SK-N-SH (cell line): ENCODE data around the gene NEMF. TPM values are rescaled to one million over a fixed set of nuclear protein-coding genes. Genes with fewer than 3 reads are reported as not detected.

Experiments used
- CHD2 ChIP-seq: fragments of 150-350 bp; IDR thresholded peaks from 2 replicates; pipeline ENCODE4 v1.6.1; 2018; ENCODE audit warnings: low read length; ENCODE audit not compliant: partially characterized antibody
- CTCF ChIP-seq: fragments of 200-600 bp; sonication (generic); IDR thresholded peaks from 2 replicates; pipeline ENCODE4 v1.6.1; 2017; ENCODE audit warnings: antibody characterized with exemption, mild to moderate bottlenecking, moderate library complexity
- ELF1 ChIP-seq: IDR thresholded peaks from 2 replicates; pipeline ENCODE4 v1.4.0; 2012
- EP300 ChIP-seq, 2 experiments: IDR thresholded peaks; 2 replicates each; pipeline versions ENCODE4 v1.4.0 to v1.6.1; 2012; ENCODE audit warnings: borderline replicate concordance in 1 of 2, low read depth in 1 of 2, low read length in 1 of 2
- EZH2phosphoT487 ChIP-seq: fragments of 200-600 bp; sonication (generic); IDR thresholded peaks from 2 replicates; pipeline ENCODE4 v1.6.1; 2017; ENCODE audit warnings: low read depth, mixed run types, mild to moderate bottlenecking, antibody characterized with exemption, moderate library complexity, borderline replicate concordance
- FOXJ3 ChIP-seq: sonication (generic); formaldehyde crosslinking; IDR thresholded peaks from 2 replicates; pipeline ENCODE4 v1.5.1; 2020; ENCODE audit warnings: mild to moderate bottlenecking, missing genetic modification reagents
- FOXM1 ChIP-seq: IDR thresholded peaks from 2 replicates; pipeline ENCODE4 v1.4.0; 2012; ENCODE audit warnings: low read depth, mild to moderate bottlenecking
- GABPA ChIP-seq: IDR thresholded peaks from 2 replicates; pipeline ENCODE4 v1.4.0; 2012; ENCODE audit warnings: low read depth, mild to moderate bottlenecking
- GATA2 ChIP-seq: sonication (generic); formaldehyde crosslinking; IDR thresholded peaks from 2 replicates; pipeline ENCODE4 v1.5.0; 2020; ENCODE audit warnings: mild to moderate bottlenecking, missing genetic modification reagents
- IRF3 ChIP-seq: fragments of 150-350 bp; IDR thresholded peaks from 2 replicates; pipeline ENCODE4 v1.6.1; 2016; ENCODE audit warnings: mild to moderate bottlenecking, low read depth, low read length
- JUND ChIP-seq: IDR thresholded peaks from 2 replicates; pipeline ENCODE4 v1.4.0; 2012
- MXI1 ChIP-seq: IDR thresholded peaks from 2 replicates; pipeline ENCODE4 v1.6.1; 2012; ENCODE audit warnings: mild to moderate bottlenecking, low read depth, low read length, improper control_type of control experiment
- NRF1 ChIP-seq: IDR thresholded peaks from 2 replicates; pipeline ENCODE4 v1.6.1; 2012; ENCODE audit warnings: low read depth, mild to moderate bottlenecking, low read length
- RAD21 ChIP-seq: IDR thresholded peaks from 2 replicates; pipeline ENCODE4 v1.6.1; 2012; ENCODE audit warnings: mild to moderate bottlenecking, low read length
- REST ChIP-seq: IDR thresholded peaks from 2 replicates; pipeline ENCODE4 v1.6.1; 2012; ENCODE audit warnings: mild to moderate bottlenecking, low read depth, low read length, moderate library complexity
- RXRA ChIP-seq: IDR thresholded peaks from 2 replicates; pipeline ENCODE4 v1.4.0; 2012; ENCODE audit warnings: low read depth, mild to moderate bottlenecking, borderline replicate concordance
- SIN3A ChIP-seq: IDR thresholded peaks from 2 replicates; pipeline ENCODE4 v1.6.1; 2012; ENCODE audit warnings: low read depth, mild to moderate bottlenecking, low read length, moderate library complexity, borderline replicate concordance
- SMC3 ChIP-seq: IDR thresholded peaks from 2 replicates; pipeline ENCODE4 v1.6.1; 2012; ENCODE audit warnings: low read depth, low read length, improper control_type of control experiment
- TAF1 ChIP-seq: IDR thresholded peaks from 2 replicates; pipeline ENCODE4 v1.6.1; 2012; ENCODE audit warnings: low read depth, mild to moderate bottlenecking, low read length, moderate library complexity, borderline replicate concordance
- TEAD4 ChIP-seq: IDR thresholded peaks from 2 replicates; pipeline ENCODE4 v1.4.0; 2012; ENCODE audit warnings: mild to moderate bottlenecking, borderline replicate concordance; ENCODE audit not compliant: insufficient read depth
- USF1 ChIP-seq: IDR thresholded peaks from 2 replicates; pipeline ENCODE4 v1.4.0; 2012; ENCODE audit warnings: low read depth, borderline replicate concordance
- polyA plus RNA-seq, 3 experiments: library from polyadenylated mRNA; depleted of rRNA; stranded (reverse); fragments of >200 nt; gene quantifications; 2 replicates each; pipeline ENCODE4 v1.2.3, GENCODE V29; 2012

Gene NEMF
- polyA plus RNA-seq, 1 of the 3 experiments (the other 2 are of a cell fraction), result 14.0 TPM

GRCh38 chr14:49862089-49862673, 9.6 kb upstream of the NEMF start (continued):
- 0 out of 2 replicates have a peak, but pooled peaks have one; percentile 3 for TF ChIP-seq REST
- no peak for TF ChIP-seq GABPA
- no peak for TF ChIP-seq SMC3
- TF ChIP-seq JUND, result no peak; the same call in 1 of the 2 replicates
- no peak for TF ChIP-seq SIN3A
- no peak; the same call in 1 of the 2 replicates for TF ChIP-seq RXRA
- peak; percentile 84 for TF ChIP-seq TAF1
- TF ChIP-seq GATA2 (CRISPR knock-in tag), result no peak
- TF ChIP-seq MXI1, result no peak
- TF ChIP-seq CHD2, result peak; percentile 21
- TF ChIP-seq EP300 (IDR thresholded peaks at IDR 0.05; ENCODE audit: borderline replicate concordance in 1 of 2, low read depth in 1 of 2, low read length in 1 of 2), result no peak
- no peak for TF ChIP-seq RAD21
- TF ChIP-seq FOXJ3, result no peak
- TF ChIP-seq CTCF, result peak; percentile 100
- TF ChIP-seq NRF1, result no peak
- no peak for TF ChIP-seq EZH2phosphoT487
- peak; percentile 4; the same call in 1 of the 2 replicates for TF ChIP-seq TEAD4
- TF ChIP-seq IRF3, result no peak
- TF ChIP-seq FOXM1, result no peak
- no peak for TF ChIP-seq USF1
- no peak for TF ChIP-seq ELF1
